ENCODE results near the gene HACD3. TPM values are rescaled to one million over a fixed set of nuclear protein-coding genes. Genes with fewer than 3 reads are reported as not detected.

HACD3 gene
- total RNA-seq, 1 donor from 2014 or later = 156 TPM

- Mint-ChIP-seq H3K36me3 (ENCODE audit: insufficient read depth) (no peaks in the 10 kb centered on the region), H3K4me1 (ENCODE audit: low read depth) (peaks cover 5% of the 10 kb centered on the region), H3K27me3 (no peaks in the 10 kb centered on the region), H3K4me3 (ENCODE audit: low read depth) (no peak overlapping the region), H3K27ac (no peak overlapping the region), H3K9me3 (ENCODE audit: low read depth) (no peaks in the 10 kb centered on the region)
- DNase-seq (ENCODE audit: low spot score, unreplicated experiment) = no peak
- no peak for TF ChIP-seq CTCF (IDR thresholded peaks at IDR 0.05; ENCODE audit: unreplicated experiment)
Observed at GRCh38 chr15:65524226-65524625, 6.0 kb upstream of the HACD3 start.

GRCh38 chr15:65525622-65526021 lies 4.6 kb upstream of the HACD3 start:
- H3K4me3 Mint-ChIP-seq (ENCODE audit: low read depth) = no peak overlapping the region
- no peaks in the 10 kb centered on the region for H3K9me3 Mint-ChIP-seq (ENCODE audit: low read depth)
- DNase-seq (ENCODE audit: low spot score, unreplicated experiment) = no peak
- peaks cover 9% of the 10 kb centered on the region for H3K4me1 Mint-ChIP-seq (ENCODE audit: low read depth)
- H3K27me3 Mint-ChIP-seq = no peaks in the 10 kb centered on the region
- TF ChIP-seq CTCF (IDR thresholded peaks at IDR 0.05; ENCODE audit: unreplicated experiment) = no peak
- H3K36me3 Mint-ChIP-seq (ENCODE audit: insufficient read depth) = no peaks in the 10 kb centered on the region
- H3K27ac Mint-ChIP-seq = no peak overlapping the region

- Mint-ChIP-seq H3K4me3 (ENCODE audit: low read depth) (no peak overlapping the region), H3K36me3 (ENCODE audit: insufficient read depth) (peaks cover 3% of the 10 kb centered on the region), H3K4me1 (ENCODE audit: low read depth) (peaks cover 25% of the 10 kb centered on the region), H3K9me3 (ENCODE audit: low read depth) (no peaks in the 10 kb centered on the region), H3K27me3 (no peaks in the 10 kb centered on the region), H3K27ac (no peak overlapping the region)
- TF ChIP-seq CTCF (IDR thresholded peaks at IDR 0.05; ENCODE audit: unreplicated experiment) = no peak
- DNase-seq (ENCODE audit: low spot score, unreplicated experiment) = no peak
Observed at GRCh38 chr15:65528461-65529060, 1.7 kb upstream of the HACD3 start.

GRCh38 chr15:65529762-65530317 lies 423 bp upstream of the HACD3 start:
- Mint-ChIP-seq H3K36me3 (ENCODE audit: insufficient read depth) (peaks cover 3% of the 10 kb centered on the region), H3K27ac (peak overlapping the region; percentile 78), H3K9me3 (ENCODE audit: low read depth) (no peaks in the 10 kb centered on the region), H3K4me3 (ENCODE audit: low read depth) (peak overlapping the region; percentile 86), H3K27me3 (no peaks in the 10 kb centered on the region), H3K4me1 (ENCODE audit: low read depth) (peaks cover 30% of the 10 kb centered on the region)
- TF ChIP-seq CTCF (IDR thresholded peaks at IDR 0.05; ENCODE audit: unreplicated experiment) = no peak
- no peak for DNase-seq (ENCODE audit: low spot score, unreplicated experiment)

GRCh38 chr15:65532738-65533051 lies 2.4 kb downstream of the HACD3 start:
- H3K4me1 Mint-ChIP-seq (ENCODE audit: low read depth) = peaks cover 29% of the 10 kb centered on the region
- TF ChIP-seq CTCF (IDR thresholded peaks at IDR 0.05; ENCODE audit: unreplicated experiment) = no peak
- DNase-seq (ENCODE audit: low spot score, unreplicated experiment) = no peak
- peak overlapping the region; percentile 46 for H3K4me3 Mint-ChIP-seq (ENCODE audit: low read depth)
- no peaks in the 10 kb centered on the region for H3K9me3 Mint-ChIP-seq (ENCODE audit: low read depth)
- H3K27ac Mint-ChIP-seq = peak overlapping the region; percentile 80
- peaks cover 3% of the 10 kb centered on the region for H3K36me3 Mint-ChIP-seq (ENCODE audit: insufficient read depth)
- H3K27me3 Mint-ChIP-seq = no peaks in the 10 kb centered on the region
